GM21529 (cell line): ENCODE measurements around the gene VCL.
"Not testable (repeated sequence)": the region's sequence is repeated elsewhere in the genome, so short reads cannot be mapped to it uniquely, and the experiment has no call there.

Source experiments
- ATAC-seq: cut with Tn5 transposase; IDR thresholded peaks from one replicate; pipeline ENCODE4 v1.9.1; 2021; ENCODE audit not compliant: unreplicated experiment

The VCL gene

GRCh38 chr10:74035303-74035702 is 37.4 kb downstream of the VCL start:
- no peak for ATAC-seq

GRCh38 chr10:74036474-74036873 is 38.6 kb downstream of the VCL start:
- ATAC-seq, result no peak

- no peak for ATAC-seq
These were observed 41.7 kb downstream of the VCL start for GRCh38 chr10:74039561-74040145.

- ATAC-seq, result no peak
These were observed 42.5 kb downstream of the VCL start for GRCh38 chr10:74040200-74041126.

GRCh38 chr10:74044419-74044818 is 46.5 kb downstream of the VCL start:
- no peak for ATAC-seq

GRCh38 chr10:74047304-74047703 is 49.4 kb downstream of the VCL start:
- ATAC-seq, result no peak

GRCh38 chr10:74047871-74048270 is 50.0 kb downstream of the VCL start:
- no peak for ATAC-seq

- no peak for ATAC-seq
These were observed 50.5 kb downstream of the VCL start for GRCh38 chr10:74048433-74048832.

- no peak for ATAC-seq
These were observed 52.0 kb downstream of the VCL start for GRCh38 chr10:74049955-74050354.

- no peak for ATAC-seq
These were observed 52.7 kb downstream of the VCL start for GRCh38 chr10:74050653-74051052.

GRCh38 chr10:74051736-74052342 is 53.9 kb downstream of the VCL start:
- no peak for ATAC-seq

- ATAC-seq, result no peak
These were observed 55.1 kb downstream of the VCL start for GRCh38 chr10:74052994-74053393.

- no peak for ATAC-seq
These were observed 57.6 kb downstream of the VCL start for GRCh38 chr10:74055383-74056049.

- ATAC-seq, result no peak
These were observed 58.3 kb downstream of the VCL start for GRCh38 chr10:74056050-74056818.

- peak; percentile 55 for ATAC-seq
These were observed 60.2 kb downstream of the VCL start for GRCh38 chr10:74058071-74058470.

GRCh38 chr10:74058658-74059057 is 60.7 kb downstream of the VCL start:
- ATAC-seq, result no peak

- ATAC-seq, result no peak
These were observed 63.2 kb downstream of the VCL start for GRCh38 chr10:74061104-74061503.

- ATAC-seq, result not testable (repeated sequence)
These were observed 64.1 kb downstream of the VCL start for GRCh38 chr10:74061978-74062377.

GRCh38 chr10:74063256-74063655 is 65.3 kb downstream of the VCL start:
- ATAC-seq, result no peak
